ENCODE data around the gene MACROD2.

Gene MACROD2

DNA sequence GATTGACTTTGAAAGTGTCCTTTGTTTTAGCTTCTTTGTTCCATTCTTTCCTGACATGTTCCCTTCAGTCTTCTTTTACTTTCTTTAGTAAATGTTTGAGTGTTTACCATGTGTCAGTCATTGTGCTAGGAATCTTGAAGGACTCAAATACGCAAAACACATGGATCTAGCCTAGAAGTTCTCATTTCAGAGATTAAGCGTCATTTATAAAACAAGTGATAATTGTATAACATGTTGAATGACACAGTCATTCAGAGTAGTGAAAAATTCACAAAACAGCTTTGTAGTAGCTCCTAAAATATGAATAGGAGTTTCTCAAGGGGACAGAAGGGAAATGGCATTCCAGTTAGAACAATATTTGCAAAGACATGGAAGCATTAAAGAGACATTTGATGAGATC, 66.9 kb downstream of the MACROD2 start:
- DNase-seq (ENCODE audit: low read depth in 3 of 3, low spot score in 1 of 3), result no peak

- no peak for DNase-seq (ENCODE audit: low read depth in 3 of 3, low spot score in 1 of 3)
Observed at GRCh38 chr20:14062786-14063185, 67.5 kb downstream of the MACROD2 start.

DNA sequence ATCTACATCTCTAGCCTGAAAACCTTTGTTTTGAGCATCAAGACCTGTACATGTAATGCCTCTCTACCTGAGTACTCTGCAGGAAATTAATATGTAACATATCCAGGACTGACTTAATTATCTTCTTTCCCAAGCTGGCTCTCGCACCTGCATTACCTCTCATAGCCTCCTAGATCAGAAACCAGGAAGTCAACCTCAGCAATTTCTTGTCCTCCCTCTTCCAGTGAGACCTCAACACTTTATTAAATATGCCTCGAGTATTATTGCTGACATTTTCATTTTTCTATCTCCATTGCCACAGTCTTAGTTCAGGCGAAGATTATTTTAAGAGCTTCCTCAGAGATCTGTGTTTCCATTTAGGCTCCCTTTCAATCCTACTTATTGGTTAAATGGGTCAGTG, 69.0 kb downstream of the MACROD2 start:
- no peak for DNase-seq (ENCODE audit: low read depth in 3 of 3, low spot score in 1 of 3)

DNA sequence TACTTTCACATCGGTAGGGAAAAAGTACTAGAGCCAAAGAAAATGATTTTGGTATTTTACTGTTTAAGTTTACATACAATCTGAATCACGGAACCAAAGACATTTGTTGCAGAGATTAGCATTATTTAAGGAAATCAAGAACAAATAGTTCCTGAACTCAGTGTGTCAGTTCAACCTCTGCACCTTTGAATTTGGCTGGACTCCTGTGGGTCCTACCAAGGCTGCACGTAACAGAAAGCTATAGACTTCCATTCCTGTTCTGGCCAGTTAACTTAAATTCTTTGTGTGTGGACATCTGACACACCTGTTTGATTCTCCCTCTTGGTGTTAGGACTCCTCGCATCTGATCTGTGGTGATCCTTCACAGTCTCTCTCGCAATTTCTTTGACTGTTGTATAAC, 69.6 kb downstream of the MACROD2 start:
- DNase-seq (ENCODE audit: low read depth in 3 of 3, low spot score in 1 of 3), result no peak

DNA sequence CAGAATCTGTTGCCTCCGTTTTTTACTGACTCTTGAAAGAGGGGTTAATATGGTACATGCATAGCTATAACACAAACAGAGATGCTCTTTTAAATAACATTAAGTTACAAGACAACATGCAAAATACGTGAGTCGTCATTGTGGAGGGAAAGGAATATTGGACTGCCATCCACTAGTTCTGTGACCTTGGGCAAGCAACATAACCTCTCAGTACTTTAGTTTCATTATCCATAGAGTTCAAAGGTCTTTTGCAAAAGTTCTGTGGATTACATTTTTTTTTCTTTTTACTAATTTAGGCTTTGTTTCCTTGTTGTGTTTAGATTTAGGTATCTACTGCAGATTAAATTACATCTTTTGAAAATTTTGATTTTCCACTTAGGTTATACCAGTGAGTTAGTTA, 70.5 kb downstream of the MACROD2 start:
- no peak for DNase-seq (ENCODE audit: low read depth in 3 of 3, low spot score in 1 of 3)

DNA sequence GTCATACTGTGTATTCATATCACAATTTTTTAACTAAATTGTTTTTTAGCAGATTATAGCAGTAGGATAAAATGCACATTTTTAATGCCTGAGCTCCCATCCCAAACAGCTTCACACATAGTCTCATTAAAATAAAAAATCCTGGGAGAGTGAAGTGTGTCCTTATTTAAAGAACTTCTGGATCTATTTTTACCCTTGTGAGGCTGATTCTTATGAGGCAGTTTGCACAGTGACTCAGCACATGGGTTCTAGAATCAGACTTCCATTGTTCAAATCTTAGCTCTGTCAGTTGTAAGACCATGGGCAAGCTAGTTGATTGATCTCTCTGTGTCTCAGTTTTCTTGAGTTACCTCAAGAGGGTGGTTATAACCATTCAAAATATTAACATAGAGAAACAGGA, 72.3 kb downstream of the MACROD2 start:
- DNase-seq (ENCODE audit: low read depth in 3 of 3, low spot score in 1 of 3), result no peak

- DNase-seq (ENCODE audit: low read depth in 3 of 3, low spot score in 1 of 3), result no peak
Observed at GRCh38 chr20:14069796-14070195, 74.5 kb downstream of the MACROD2 start.

DNA sequence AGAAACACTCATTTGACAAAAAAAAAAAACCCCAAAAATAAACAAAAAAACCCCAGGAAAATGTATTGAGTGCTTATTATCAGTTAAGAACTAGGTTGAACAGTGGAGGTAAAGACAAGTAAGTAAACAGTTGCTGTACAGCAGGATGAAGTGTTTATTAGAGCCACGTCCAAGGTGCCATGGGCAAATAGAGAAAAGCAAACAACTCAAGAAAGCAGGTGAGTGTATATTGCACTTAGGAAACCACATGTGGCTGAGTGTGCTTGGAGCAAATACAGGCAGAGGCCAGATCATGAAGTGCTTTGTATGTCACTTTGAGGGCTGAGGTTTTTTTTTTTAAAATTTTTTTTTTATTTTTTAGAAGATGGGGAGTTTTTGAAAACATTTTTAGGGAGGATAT, 98.3 kb downstream of the MACROD2 start:
- no peak for DNase-seq (ENCODE audit: low read depth in 3 of 3, low spot score in 1 of 3)

DNA sequence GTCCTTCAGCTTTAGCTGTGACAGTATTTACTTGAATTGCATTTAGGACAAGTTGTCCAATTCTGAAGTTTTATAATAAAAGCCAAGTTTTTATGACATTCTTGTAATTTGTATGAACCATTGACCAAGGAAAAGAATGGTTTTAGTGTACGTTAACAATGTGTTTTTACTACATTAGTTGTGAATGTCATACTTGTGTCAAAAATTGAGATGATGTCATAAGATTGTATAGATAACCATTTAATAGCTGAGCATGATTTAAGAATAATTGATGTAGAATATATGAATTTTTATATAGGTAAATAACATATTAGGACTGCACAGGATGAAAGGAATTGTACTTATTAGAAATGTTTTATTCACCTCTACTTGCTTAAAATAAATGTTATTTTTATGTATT, 102.9 kb downstream of the MACROD2 start:
- no peak for DNase-seq (ENCODE audit: low read depth in 3 of 3, low spot score in 1 of 3)

DNA sequence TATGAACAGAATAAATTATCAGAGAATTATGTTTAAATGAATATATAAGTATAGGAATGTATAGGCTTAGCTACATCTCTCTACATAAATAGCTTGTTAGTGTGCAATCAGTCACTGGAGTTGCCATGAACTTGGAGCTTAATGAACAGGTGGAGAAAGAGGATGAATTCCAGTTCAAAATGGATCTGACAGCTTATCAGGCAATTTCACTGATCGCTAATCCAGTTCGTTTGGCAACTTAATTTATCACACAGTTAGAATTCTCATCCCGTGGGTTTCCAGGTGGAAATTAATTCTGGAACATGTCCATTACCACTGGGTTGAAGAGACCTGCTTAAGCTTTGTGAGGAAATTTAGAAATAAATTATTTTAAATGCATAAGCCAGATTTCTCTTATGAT, 118.1 kb downstream of the MACROD2 start:
- DNase-seq (ENCODE audit: low read depth in 3 of 3, low spot score in 1 of 3), result no peak

- DNase-seq (ENCODE audit: low read depth in 3 of 3, low spot score in 1 of 3), result no peak
Observed at GRCh38 chr20:14114065-14114704, 118.9 kb downstream of the MACROD2 start.

- DNase-seq (ENCODE audit: low read depth in 3 of 3, low spot score in 1 of 3), result no peak
Observed at GRCh38 chr20:14116037-14116436, 120.7 kb downstream of the MACROD2 start.

DNA sequence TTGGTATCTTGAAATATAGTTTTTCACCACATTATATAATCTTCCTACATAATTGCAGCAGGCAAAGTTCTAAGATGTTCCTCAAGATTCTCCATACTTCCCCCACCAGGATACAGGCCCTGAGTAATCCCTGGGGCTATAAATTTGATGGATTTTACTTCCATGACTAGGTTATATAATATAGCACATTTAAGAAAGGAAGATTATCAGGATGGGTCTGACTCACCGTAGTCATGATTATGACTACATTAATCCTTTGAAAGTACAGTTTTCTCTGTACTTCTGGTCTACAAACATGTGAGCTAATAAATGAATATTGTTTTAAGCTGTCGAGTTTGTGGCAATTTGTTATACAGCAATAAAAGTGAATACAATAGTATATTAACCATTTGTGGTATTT, 122.5 kb downstream of the MACROD2 start:
- DNase-seq (ENCODE audit: low read depth in 3 of 3, low spot score in 1 of 3), result no peak

DNA sequence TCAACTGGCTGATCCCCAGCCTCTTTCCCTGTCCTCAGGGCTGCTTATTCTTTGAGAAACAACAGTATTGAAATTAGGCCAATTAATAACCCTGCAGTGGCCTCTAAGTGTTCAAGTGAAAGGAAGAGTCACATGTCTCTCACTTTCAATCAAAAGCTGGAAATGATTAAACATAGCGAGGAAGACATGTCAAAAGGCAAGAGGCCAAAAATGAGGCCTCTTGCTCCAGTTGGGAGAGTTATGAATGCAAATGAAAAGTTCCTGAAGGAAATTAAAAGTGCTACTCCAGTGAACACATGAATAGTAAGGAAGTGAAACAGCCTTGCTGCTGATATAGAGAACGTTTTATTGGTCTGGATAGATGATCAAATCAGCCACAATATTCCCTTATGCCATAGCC, 131.5 kb downstream of the MACROD2 start:
- DNase-seq (ENCODE audit: low read depth in 3 of 3, low spot score in 1 of 3), result no peak

DNA sequence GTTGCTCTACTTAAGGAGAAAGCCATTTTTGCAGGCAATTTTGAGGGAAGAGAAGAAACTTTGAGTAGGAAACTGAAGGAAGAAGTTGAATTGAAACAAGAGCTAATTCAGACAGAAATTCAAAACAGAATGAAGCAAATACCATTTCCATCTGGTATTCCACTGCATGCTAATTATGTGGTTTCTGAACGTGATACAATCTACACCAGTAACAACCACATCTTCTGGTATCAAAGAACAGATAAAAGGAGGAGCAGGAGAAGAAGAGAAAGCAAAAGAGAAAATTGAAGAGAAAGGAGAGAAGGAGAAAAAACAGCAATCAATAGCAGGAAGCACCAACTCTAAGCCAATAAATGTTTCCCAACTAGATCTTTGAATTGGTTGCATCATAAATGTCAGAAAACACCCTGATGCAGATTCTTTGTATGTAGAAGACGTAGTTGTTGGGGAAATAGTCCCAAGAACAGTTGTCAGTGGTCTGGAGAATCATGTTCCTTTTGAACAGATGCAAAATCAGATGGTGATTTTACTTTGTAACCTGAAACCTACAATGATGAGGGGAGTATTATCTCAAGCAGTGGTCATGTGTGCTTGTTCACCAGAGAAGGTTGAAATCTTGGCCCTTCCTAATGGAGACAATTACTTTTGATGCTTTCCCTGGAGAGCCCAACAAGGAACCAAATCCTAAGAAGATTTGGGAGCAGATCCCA, 132.4 kb downstream of the MACROD2 start:
- DNase-seq (ENCODE audit: low read depth in 3 of 3, low spot score in 1 of 3), result no peak

DNA sequence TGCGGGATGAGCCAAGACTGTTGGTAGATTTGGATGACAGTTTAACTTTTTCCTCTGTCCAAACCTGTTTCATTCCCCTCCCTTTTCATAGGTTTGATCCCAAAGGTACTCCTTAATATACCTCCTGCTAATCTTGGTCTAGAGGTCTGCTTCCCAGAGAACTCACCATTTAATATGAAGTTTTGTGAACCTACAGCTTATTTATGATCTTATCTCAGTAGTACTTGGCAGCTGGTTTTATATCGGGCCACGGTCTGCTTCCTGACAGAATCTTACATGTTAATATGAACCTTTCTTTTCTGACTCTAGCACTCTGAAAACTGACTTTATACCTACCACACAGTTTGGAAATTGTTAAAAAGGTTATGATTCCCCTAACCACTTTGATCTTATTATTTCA, 138.7 kb downstream of the MACROD2 start:
- DNase-seq (ENCODE audit: low read depth in 3 of 3, low spot score in 1 of 3), result no peak

DNA sequence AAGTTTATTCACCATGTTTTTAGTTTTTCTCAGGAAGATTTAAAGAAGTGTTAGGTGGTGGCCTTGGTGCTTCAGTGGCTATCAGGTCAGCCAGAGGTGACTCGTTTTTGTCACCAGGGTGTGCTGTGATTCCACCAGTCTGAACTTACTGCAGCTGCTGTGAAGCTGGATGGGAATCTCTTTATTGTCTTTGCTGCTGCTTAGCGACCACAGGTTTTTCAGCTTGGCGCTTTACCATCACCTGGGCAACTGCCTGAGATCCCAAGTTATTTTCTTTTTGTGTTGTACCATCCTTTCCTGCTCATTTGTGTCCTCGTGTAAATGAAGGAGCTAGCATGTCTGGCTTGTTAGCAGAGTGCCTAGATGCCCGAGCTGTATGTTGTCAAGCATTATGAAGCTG, 146.9 kb downstream of the MACROD2 start:
- no peak for DNase-seq (ENCODE audit: low read depth in 3 of 3, low spot score in 1 of 3)

- DNase-seq (ENCODE audit: low read depth in 3 of 3, low spot score in 1 of 3), result no peak
Observed at GRCh38 chr20:14142964-14143627, 147.8 kb downstream of the MACROD2 start.

DNA sequence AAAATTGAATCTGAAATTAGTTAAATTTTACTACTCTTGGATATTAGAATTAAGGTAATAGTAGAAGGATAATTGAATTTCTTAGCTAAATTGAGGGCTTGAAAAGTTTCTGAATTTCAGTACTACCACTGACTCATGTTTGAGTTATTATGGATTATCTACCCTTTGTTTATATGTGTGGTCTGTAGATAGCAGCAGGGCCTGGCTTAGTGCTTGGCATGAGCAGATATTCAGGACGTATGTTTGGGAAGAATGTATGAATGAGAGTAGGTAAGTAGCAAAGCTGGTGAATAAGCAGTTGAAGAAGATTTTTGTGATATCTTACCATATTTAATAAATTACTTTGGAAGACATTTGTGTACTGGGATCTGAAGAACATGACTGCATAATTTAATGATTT, 152.7 kb downstream of the MACROD2 start:
- DNase-seq (ENCODE audit: low read depth in 3 of 3, low spot score in 1 of 3), result no peak

GRCh38 chr20:14155361-14155760, 160.0 kb downstream of the MACROD2 start:
- DNase-seq (ENCODE audit: low read depth in 3 of 3, low spot score in 1 of 3), result no peak

DNA sequence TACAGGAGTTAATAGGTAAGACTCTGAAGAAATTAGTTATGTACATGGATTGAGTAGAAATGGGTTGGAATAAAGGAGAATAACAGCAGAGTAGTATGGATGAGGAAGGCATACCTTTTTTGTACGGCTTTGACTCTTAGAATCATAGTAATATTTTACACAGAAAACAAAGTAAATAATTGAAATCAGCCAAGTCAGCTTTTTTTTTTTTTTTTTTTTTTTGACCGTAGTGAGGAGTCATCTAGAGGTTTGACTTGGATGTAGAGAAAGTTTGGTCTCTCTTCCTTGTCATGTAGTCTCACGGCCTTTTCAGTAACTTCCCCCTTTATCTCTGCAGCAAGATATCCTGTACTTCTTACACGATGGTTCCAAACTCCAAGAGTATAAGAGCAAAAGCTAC, 183.2 kb downstream of the MACROD2 start:
- no peak for DNase-seq (ENCODE audit: low read depth in 3 of 3, low spot score in 1 of 3)

- no peak for DNase-seq (ENCODE audit: low read depth in 3 of 3, low spot score in 1 of 3)
Observed at GRCh38 chr20:14178952-14179351, 183.6 kb downstream of the MACROD2 start.
